Measurements from ENCODE around the gene LCN15.

The LCN15 gene

GRCh38 chr9:136719195-136719880 lies 45.0 kb downstream of the LCN15 start:
- DNase-seq, result no peak

- no peak for DNase-seq
Measured at GRCh38 chr9:136718345-136719194, 45.7 kb downstream of the LCN15 start.

- DNase-seq, result no peak
Measured at GRCh38 chr9:136717399-136717798, 46.9 kb downstream of the LCN15 start.

GRCh38 chr9:136714893-136715274 lies 49.4 kb downstream of the LCN15 start:
- DNase-seq, result no peak

GRCh38 chr9:136714096-136714892 lies 50.0 kb downstream of the LCN15 start:
- DNase-seq, result no peak

- DNase-seq, result peak; percentile 65
Measured at GRCh38 chr9:136713550-136713949, 50.8 kb downstream of the LCN15 start.

- no peak for DNase-seq
Measured at GRCh38 chr9:136712690-136713544, 51.4 kb downstream of the LCN15 start.

- DNase-seq, result peak; percentile 91
Measured at GRCh38 chr9:136711751-136712689, 52.3 kb downstream of the LCN15 start, which contains the start of gene DIPK1B. Gene DIPK1B, plus strand, starts transcription at chr9:136712572. Its CDS starts 94 bp downstream, at chr9:136712666.

- DNase-seq, result peak; percentile 57
Measured at GRCh38 chr9:136711219-136711648, 53.1 kb downstream of the LCN15 start.

- DNase-seq, result no peak
Measured at GRCh38 chr9:136710543-136710942, 53.8 kb downstream of the LCN15 start.

Data from NCI-H69 (cell line).